ENCODE measurements around the gene DGAT2L6. TPM values are rescaled to one million over a fixed set of nuclear protein-coding genes. Genes with fewer than 3 reads are reported as not detected.

Gene DGAT2L6
- total RNA-seq, 1 donor from 2014 or later, result not detected

DNA sequence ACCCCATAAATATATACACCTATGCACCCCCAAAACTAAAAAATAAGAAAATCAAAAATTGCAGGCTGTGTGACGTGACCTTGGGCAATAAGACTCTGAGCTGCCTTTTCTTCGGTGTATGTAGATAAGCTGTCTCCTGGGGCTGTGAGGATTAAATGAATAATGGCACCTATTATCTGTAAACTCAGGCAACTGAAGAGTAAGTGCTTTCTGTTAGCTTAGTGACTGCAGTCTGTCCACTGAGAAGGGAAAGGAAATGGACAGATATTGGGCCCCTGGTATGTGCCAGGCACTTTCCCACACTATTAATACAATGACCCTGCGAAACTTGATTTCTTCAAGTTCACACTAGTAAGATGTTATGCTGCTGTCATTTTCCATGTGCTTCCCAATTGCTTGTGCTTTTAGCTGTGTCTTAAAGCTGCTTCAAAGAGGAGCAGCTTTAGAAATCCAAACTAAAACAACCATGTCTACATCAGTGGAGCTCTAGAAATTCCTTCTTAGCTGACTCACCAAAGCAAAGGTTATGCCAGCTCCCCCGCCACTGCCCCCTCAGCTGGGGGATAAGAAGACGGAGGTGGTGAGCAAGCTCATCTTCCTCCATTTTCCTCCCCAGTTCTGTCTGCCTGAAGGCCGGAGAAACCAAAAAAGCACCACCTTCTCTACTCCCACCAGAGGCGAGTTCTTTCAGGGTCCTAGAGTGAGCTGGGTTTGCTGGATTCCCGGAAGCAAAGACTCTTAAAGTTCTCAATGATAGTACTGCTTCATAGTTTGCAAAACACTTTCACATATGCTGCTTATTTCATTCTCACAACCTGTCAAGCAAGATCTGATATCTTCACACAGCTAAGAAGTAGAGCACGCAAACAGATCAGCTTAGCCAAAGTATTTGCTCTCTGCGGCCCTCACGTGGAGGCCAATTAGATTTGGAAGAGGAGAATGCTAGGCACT is 8.8 kb upstream of the DGAT2L6 start:
- Mint-ChIP-seq H3K4me3 (ENCODE audit: unreplicated experiment) (peak overlapping the region; percentile 56), H3K9me3 (ENCODE audit: unreplicated experiment) (peaks cover 2% of the 10 kb centered on the region), H3K36me3 (ENCODE audit: low read depth, unreplicated experiment) (no peaks in the 10 kb centered on the region), H3K27me3 (ENCODE audit: low read depth, unreplicated experiment) (no peaks in the 10 kb centered on the region), H3K4me1 (ENCODE audit: low read depth, unreplicated experiment) (peaks cover 34% of the 10 kb centered on the region), H3K27ac (ENCODE audit: unreplicated experiment) (peak overlapping the region; percentile 77)
- TF ChIP-seq EZH2 (IDR thresholded peaks at IDR 0.05; ENCODE audit: insufficient read depth, low read length), result no peak
- TF ChIP-seq, protein P1, sequence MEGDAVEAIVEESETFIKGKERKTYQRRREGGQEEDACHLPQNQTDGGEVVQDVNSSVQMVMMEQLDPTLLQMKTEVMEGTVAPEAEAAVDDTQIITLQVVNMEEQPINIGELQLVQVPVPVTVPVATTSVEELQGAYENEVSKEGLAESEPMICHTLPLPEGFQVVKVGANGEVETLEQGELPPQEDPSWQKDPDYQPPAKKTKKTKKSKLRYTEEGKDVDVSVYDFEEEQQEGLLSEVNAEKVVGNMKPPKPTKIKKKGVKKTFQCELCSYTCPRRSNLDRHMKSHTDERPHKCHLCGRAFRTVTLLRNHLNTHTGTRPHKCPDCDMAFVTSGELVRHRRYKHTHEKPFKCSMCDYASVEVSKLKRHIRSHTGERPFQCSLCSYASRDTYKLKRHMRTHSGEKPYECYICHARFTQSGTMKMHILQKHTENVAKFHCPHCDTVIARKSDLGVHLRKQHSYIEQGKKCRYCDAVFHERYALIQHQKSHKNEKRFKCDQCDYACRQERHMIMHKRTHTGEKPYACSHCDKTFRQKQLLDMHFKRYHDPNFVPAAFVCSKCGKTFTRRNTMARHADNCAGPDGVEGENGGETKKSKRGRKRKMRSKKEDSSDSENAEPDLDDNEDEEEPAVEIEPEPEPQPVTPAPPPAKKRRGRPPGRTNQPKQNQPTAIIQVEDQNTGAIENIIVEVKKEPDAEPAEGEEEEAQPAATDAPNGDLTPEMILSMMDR (IDR thresholded peaks at IDR 0.05; ENCODE audit: insufficient read depth, low read depth, low read length), result no peak
- no peaks in the 10 kb centered on the region for H4K20me1 ChIP-seq (ENCODE audit: insufficient read depth, low read length)
- peak overlapping the region; percentile 77 for H3K4me2 ChIP-seq (ENCODE audit: low read length)
- H3K9me3 ChIP-seq (ENCODE audit: insufficient read depth, low read depth, low read length), result no peaks in the 10 kb centered on the region
- H3K36me3 ChIP-seq (ENCODE audit: insufficient read depth, low read length), result peaks cover 7% of the 10 kb centered on the region
- DNase-seq (ENCODE audit: low read depth) (peak; percentile 66), FAIRE-seq (peak; percentile 95)
- H3K27me3 ChIP-seq (ENCODE audit: insufficient read depth, low read length), result no peaks in the 10 kb centered on the region
- H3K4me1 ChIP-seq (ENCODE audit: insufficient read depth, low read length), result peaks cover 33% of the 10 kb centered on the region
- peak overlapping the region; percentile 82 for H3K27ac ChIP-seq (ENCODE audit: low read depth, low read length)
- no peaks in the 10 kb centered on the region for H3K79me2 ChIP-seq (ENCODE audit: insufficient read depth, low read length)
- peak overlapping the region; percentile 43 for H3K4me3 ChIP-seq (ENCODE audit: insufficient read depth, low read depth, low read length)
- peak overlapping the region; percentile 50 for H2AFZ ChIP-seq (ENCODE audit: low read depth, low read length)
- peak overlapping the region; percentile 45 for H3K9ac ChIP-seq (ENCODE audit: low read length)

DNA sequence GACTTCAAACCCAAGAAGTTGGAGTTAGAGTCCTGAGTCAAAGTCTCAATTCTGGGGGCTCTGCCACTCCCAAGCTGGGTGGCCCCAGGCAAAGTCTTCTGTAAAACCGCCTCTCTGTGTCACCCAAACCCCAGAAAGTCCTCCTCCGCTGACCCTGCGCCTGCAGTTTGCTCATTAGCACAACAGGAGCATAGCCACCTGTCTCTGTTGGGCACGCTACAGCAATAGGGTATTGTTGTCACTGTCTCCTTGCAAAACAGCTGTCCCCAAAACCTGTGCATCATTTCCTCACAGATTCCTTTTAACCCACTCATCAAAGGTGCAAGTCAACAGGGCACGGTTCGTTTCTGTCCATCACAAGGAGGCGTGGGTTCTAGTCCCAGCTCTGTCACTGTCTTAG is 8.0 kb upstream of the DGAT2L6 start:
- Histone ChIP-seq H3K36me3 (ENCODE audit: insufficient read depth, low read length) (peaks cover 7% of the 10 kb centered on the region), H3K9me3 (ENCODE audit: insufficient read depth, low read depth, low read length) (no peaks in the 10 kb centered on the region), H3K79me2 (ENCODE audit: insufficient read depth, low read length) (no peaks in the 10 kb centered on the region), H4K20me1 (ENCODE audit: insufficient read depth, low read length) (no peaks in the 10 kb centered on the region), H3K27ac (ENCODE audit: low read depth, low read length) (peak overlapping the region; percentile 82), H3K4me1 (ENCODE audit: insufficient read depth, low read length) (peaks cover 33% of the 10 kb centered on the region), H3K4me2 (ENCODE audit: low read length) (peak overlapping the region; percentile 77), H3K4me3 (ENCODE audit: insufficient read depth, low read depth, low read length) (peak overlapping the region; percentile 43), H3K9ac (ENCODE audit: low read length) (no peak overlapping the region), H3K27me3 (ENCODE audit: insufficient read depth, low read length) (no peaks in the 10 kb centered on the region), H2AFZ (ENCODE audit: low read depth, low read length) (peak overlapping the region; percentile 50)
- peak; percentile 80 for FAIRE-seq
- TF ChIP-seq EZH2 (IDR thresholded peaks at IDR 0.05; ENCODE audit: insufficient read depth, low read length), result no peak
- TF ChIP-seq, protein P1 (IDR thresholded peaks at IDR 0.05; ENCODE audit: insufficient read depth, low read depth, low read length), result no peak
- Mint-ChIP-seq H3K9me3 (ENCODE audit: unreplicated experiment) (peaks cover 2% of the 10 kb centered on the region), H3K27ac (ENCODE audit: unreplicated experiment) (peak overlapping the region; percentile 77), H3K36me3 (ENCODE audit: low read depth, unreplicated experiment) (no peaks in the 10 kb centered on the region), H3K4me1 (ENCODE audit: low read depth, unreplicated experiment) (peaks cover 34% of the 10 kb centered on the region), H3K27me3 (ENCODE audit: low read depth, unreplicated experiment) (no peaks in the 10 kb centered on the region), H3K4me3 (ENCODE audit: unreplicated experiment) (no peak overlapping the region)
- DNase-seq (ENCODE audit: low read depth), result no peak

All from astrocyte (in vitro differentiated cells and primary cell).